GM18498 (cell line): ENCODE data around the gene ATP8A1.
"Not testable (repeated sequence)": the region's sequence is repeated elsewhere in the genome, so short reads cannot be mapped to it uniquely, and the experiment has no call there.

Experiments used
- ATAC-seq: cut with Tn5 transposase; IDR thresholded peaks from one replicate; pipeline ENCODE4 v1.9.1; 2021; ENCODE audit warnings: mild to moderate bottlenecking, moderate library complexity; ENCODE audit not compliant: unreplicated experiment

ATP8A1 gene

GRCh38 chr4:42474406-42474805 lies 182.5 kb downstream of the ATP8A1 start:
- no peak for ATAC-seq

GRCh38 chr4:42473071-42473684 lies 183.7 kb downstream of the ATP8A1 start:
- ATAC-seq, result no peak

GRCh38 chr4:42471896-42472295 lies 185.0 kb downstream of the ATP8A1 start:
- ATAC-seq, result no peak

- no peak for ATAC-seq
Measured at GRCh38 chr4:42470023-42470422, 186.9 kb downstream of the ATP8A1 start.

GRCh38 chr4:42467777-42468176 lies 189.1 kb downstream of the ATP8A1 start:
- ATAC-seq, result not testable (repeated sequence)

- ATAC-seq, result no peak
Measured at GRCh38 chr4:42466273-42466844, 190.5 kb downstream of the ATP8A1 start.

- ATAC-seq, result no peak
Measured at GRCh38 chr4:42464550-42465094, 192.3 kb downstream of the ATP8A1 start.

- not testable (repeated sequence) for ATAC-seq
Measured at GRCh38 chr4:42461216-42461615, 195.7 kb downstream of the ATP8A1 start.

- ATAC-seq, result peak; percentile 90
Measured at GRCh38 chr4:42460043-42460442, 196.9 kb downstream of the ATP8A1 start.

GRCh38 chr4:42458657-42459056 lies 198.2 kb downstream of the ATP8A1 start:
- ATAC-seq, result no peak

- ATAC-seq, result no peak
Measured at GRCh38 chr4:42454755-42455420, 202.0 kb downstream of the ATP8A1 start.

- ATAC-seq, result peak; percentile 82
Measured at GRCh38 chr4:42453612-42454011, 203.3 kb downstream of the ATP8A1 start.

- ATAC-seq, result no peak
Measured at GRCh38 chr4:42452823-42453222, 204.1 kb downstream of the ATP8A1 start.

GRCh38 chr4:42446823-42447222 lies 210.1 kb downstream of the ATP8A1 start:
- no peak for ATAC-seq

- no peak for ATAC-seq
Measured at GRCh38 chr4:42445038-42445437, 211.9 kb downstream of the ATP8A1 start.

GRCh38 chr4:42442601-42443000 lies 214.3 kb downstream of the ATP8A1 start:
- ATAC-seq, result no peak

GRCh38 chr4:42440083-42440482 lies 216.8 kb downstream of the ATP8A1 start:
- no peak for ATAC-seq

GRCh38 chr4:42436928-42437565 lies 219.9 kb downstream of the ATP8A1 start:
- no peak for ATAC-seq

- no peak for ATAC-seq
Measured at GRCh38 chr4:42428036-42428435, 228.9 kb downstream of the ATP8A1 start.

GRCh38 chr4:42425146-42426065 lies 231.5 kb downstream of the ATP8A1 start:
- ATAC-seq, result no peak

GRCh38 chr4:42420140-42420539 lies 236.8 kb downstream of the ATP8A1 start:
- no peak for ATAC-seq
